Karpas-422 (cell line): Measurements from ENCODE around the gene MACROD2. TPM values are rescaled to one million over a fixed set of nuclear protein-coding genes. Genes with fewer than 3 reads are reported as not detected.
"Not testable (repeated sequence)": the region's sequence is repeated elsewhere in the genome, so short reads cannot be mapped to it uniquely, and the experiment has no call there.

Experiments used
- DNase-seq: peaks from one replicate; pipeline ENCODE4 v3.0.0-alpha.2; 2015
- H2AFZ ChIP-seq: fragments of 200-600 bp; sonication (generic); 2 replicates; pipeline ENCODE4 v1.6.1; 2014; ENCODE audit warnings: antibody characterized with exemption, low read length, mixed read lengths
- H3K27ac ChIP-seq: fragments of 200-600 bp; sonication (generic); 2 replicates; pipeline ENCODE4 v1.5.1; 2014; ENCODE audit warnings: mild to moderate bottlenecking, low read length, moderate library complexity
- H3K27me3 ChIP-seq: fragments of 200-600 bp; sonication (generic); 2 replicates; pipeline ENCODE4 v1.6.1; 2014; ENCODE audit warnings: low read length, mixed read lengths
- H3K36me3 ChIP-seq: fragments of 200-600 bp; sonication (generic); 2 replicates; pipeline ENCODE4 v1.6.1; 2014; ENCODE audit warnings: low read length, mixed read lengths; ENCODE audit not compliant: insufficient read depth
- H3K4me1 ChIP-seq: fragments of 200-600 bp; sonication (generic); 2 replicates; pipeline ENCODE4 v1.6.1; 2014; ENCODE audit warnings: mild to moderate bottlenecking, low read length, mixed read lengths
- H3K4me2 ChIP-seq: fragments of 200-600 bp; sonication (generic); 2 replicates; pipeline ENCODE4 v1.6.1; 2014; ENCODE audit warnings: low read length, low read depth, mild to moderate bottlenecking; ENCODE audit not compliant: poor library complexity, severe bottlenecking
- H3K4me3 ChIP-seq: fragments of 200-600 bp; sonication (generic); 2 replicates; pipeline ENCODE4 v1.5.1; 2014; ENCODE audit warnings: mild to moderate bottlenecking, antibody characterized with exemption, low read length, mixed read lengths
- H3K79me2 ChIP-seq: fragments of 200-600 bp; sonication (generic); 2 replicates; pipeline ENCODE4 v1.6.1; 2014; ENCODE audit warnings: mild to moderate bottlenecking, low read length, mixed read lengths
- H3K9ac ChIP-seq: fragments of 200-600 bp; sonication (generic); 2 replicates; pipeline ENCODE4 v1.6.0; 2014; ENCODE audit warnings: low read length
- H3K9me2 ChIP-seq: fragments of 200-600 bp; sonication (generic), shearing (Covaris generic); replicated peaks from 2 replicates; pipeline ENCODE4 v1.6.0; 2014; ENCODE audit warnings: mild to moderate bottlenecking, low read length, moderate library complexity; ENCODE audit not compliant: insufficient read depth
- H3K9me3 ChIP-seq: fragments of 300-700, 200-600 bp; sonication (generic); 2 replicates; pipeline ENCODE4 v1.6.1; 2014; ENCODE audit warnings: low read length, mixed read lengths
- H4K20me1 ChIP-seq: fragments of 200-600 bp; sonication (generic); 2 replicates; pipeline ENCODE4 v1.6.1; 2014; ENCODE audit warnings: mild to moderate bottlenecking, antibody characterized with exemption, low read length, low read depth; ENCODE audit not compliant: insufficient read depth
- total RNA-seq: library from RNA; depleted of rRNA; stranded (reverse); fragments of >200 nt; shearing (Covaris generic); gene quantifications from 2 replicates; pipeline ENCODE4 v1.2.3, GENCODE V29; 2014; ENCODE audit warnings: low replicate concordance

Gene MACROD2
- total RNA-seq, 1 experiment from 2014 or later = 0.15 TPM

DNA sequence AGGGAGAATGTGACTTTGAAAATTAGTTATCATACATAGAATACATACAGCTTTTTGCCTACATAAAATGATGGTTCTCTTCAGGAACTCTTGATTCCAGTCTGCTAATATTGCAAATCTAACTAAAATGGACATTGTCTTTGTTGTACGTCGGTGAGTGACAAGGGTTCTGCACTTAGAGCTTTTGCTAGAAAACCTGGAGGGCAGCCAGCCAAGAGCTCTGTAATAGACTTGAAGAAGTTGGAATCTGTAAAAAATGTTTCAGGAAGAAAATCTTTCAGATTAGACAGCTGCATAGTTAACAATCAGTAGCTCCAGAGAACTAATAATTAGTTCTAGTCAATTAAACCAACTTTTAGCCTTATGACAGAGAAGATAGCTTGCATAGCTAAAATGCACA lies 203.8 kb downstream of the MACROD2 start:
- H3K4me1 ChIP-seq = no peaks in the 10 kb centered on the region
- H3K4me3 ChIP-seq = no peak overlapping the region
- no peak overlapping the region for H3K9ac ChIP-seq
- no peaks in the 10 kb centered on the region for H3K79me2 ChIP-seq
- no peaks in the 10 kb centered on the region for H3K36me3 ChIP-seq
- no peak for DNase-seq
- no peaks in the 10 kb centered on the region for H4K20me1 ChIP-seq
- H2AFZ ChIP-seq = no peak overlapping the region
- no peaks in the 10 kb centered on the region for H3K27me3 ChIP-seq
- H3K9me2 ChIP-seq = no peaks in the 10 kb centered on the region
- no peak overlapping the region for H3K27ac ChIP-seq
- no peaks in the 10 kb centered on the region for H3K9me3 ChIP-seq
- no peak overlapping the region for H3K4me2 ChIP-seq

DNA sequence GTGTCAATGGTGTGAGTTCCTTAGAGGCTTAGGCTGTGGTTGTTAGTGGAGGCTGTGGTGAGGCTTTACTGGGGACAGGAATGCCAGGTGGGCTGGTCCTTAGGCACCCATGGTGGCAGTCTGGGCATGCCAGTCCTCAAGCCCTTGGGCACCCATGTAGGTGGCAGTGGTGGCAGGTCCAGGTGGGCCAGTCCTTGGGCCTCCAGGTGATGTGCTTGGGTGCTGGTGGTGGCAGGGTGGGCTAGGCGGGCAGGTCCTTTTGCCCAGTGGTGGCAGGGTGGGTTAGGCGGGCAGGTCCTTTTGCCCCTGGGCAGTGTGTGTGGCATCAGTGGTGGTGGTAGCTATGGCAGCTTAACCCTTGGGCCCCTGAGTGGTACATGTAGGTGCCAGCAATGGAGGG lies 208.3 kb downstream of the MACROD2 start:
- Histone ChIP-seq H3K27ac (no peak overlapping the region), H3K4me2 (no peak overlapping the region)

GRCh38 chr20:14207591-14207990 lies 212.3 kb downstream of the MACROD2 start:
- DNase-seq = no peak
- H3K27ac ChIP-seq = no peak overlapping the region
- no peaks in the 10 kb centered on the region for H3K27me3 ChIP-seq
- no peak overlapping the region for H2AFZ ChIP-seq
- H3K4me3 ChIP-seq = no peak overlapping the region
- H3K9me3 ChIP-seq = no peaks in the 10 kb centered on the region
- no peaks in the 10 kb centered on the region for H3K79me2 ChIP-seq
- no peaks in the 10 kb centered on the region for H3K9me2 ChIP-seq
- H4K20me1 ChIP-seq = no peaks in the 10 kb centered on the region
- no peaks in the 10 kb centered on the region for H3K4me1 ChIP-seq
- H3K36me3 ChIP-seq = no peaks in the 10 kb centered on the region
- H3K9ac ChIP-seq = no peak overlapping the region
- no peak overlapping the region for H3K4me2 ChIP-seq

More for the DNA sequence above, 208.3 kb downstream of the MACROD2 start:
- Histone ChIP-seq H3K79me2 (no peaks in the 10 kb centered on the region), H3K4me3 (no peak overlapping the region), H3K4me1 (no peaks in the 10 kb centered on the region), H3K9ac (no peak overlapping the region), H4K20me1 (no peaks in the 10 kb centered on the region), H3K36me3 (no peaks in the 10 kb centered on the region), H2AFZ (no peak overlapping the region), H3K9me2 (no peaks in the 10 kb centered on the region), H3K27me3 (no peaks in the 10 kb centered on the region), H3K9me3 (no peaks in the 10 kb centered on the region)
- no peak for DNase-seq

GRCh38 chr20:14208956-14209355 lies 213.6 kb downstream of the MACROD2 start:
- Histone ChIP-seq H3K27me3 (no peaks in the 10 kb centered on the region), H3K4me2 (no peak overlapping the region), H2AFZ (no peak overlapping the region), H3K4me3 (no peak overlapping the region), H3K27ac (no peak overlapping the region), H3K79me2 (no peaks in the 10 kb centered on the region), H3K4me1 (no peaks in the 10 kb centered on the region), H4K20me1 (no peaks in the 10 kb centered on the region), H3K9ac (no peak overlapping the region), H3K9me2 (no peaks in the 10 kb centered on the region), H3K9me3 (no peaks in the 10 kb centered on the region), H3K36me3 (no peaks in the 10 kb centered on the region)
- no peak for DNase-seq

DNA sequence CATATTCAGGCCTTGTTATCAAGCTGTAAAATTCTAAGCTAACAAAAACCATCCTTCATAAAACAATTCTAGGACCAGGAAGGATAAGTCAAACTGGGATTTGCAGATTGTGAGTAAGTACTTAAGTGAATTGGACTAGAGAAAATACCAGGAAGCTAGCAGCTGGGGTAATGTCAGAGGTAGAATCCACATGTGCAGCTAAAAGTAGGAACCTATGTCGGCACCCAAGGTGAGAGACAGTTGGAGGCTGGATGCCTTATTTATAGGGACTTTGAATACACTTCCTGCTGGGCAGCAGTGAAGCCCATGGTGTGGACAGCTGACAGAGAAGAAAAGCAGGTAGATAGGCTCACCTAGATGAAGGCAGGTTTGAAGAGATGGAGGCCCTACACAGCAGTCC lies 214.8 kb downstream of the MACROD2 start:
- no peak overlapping the region for H2AFZ ChIP-seq
- H4K20me1 ChIP-seq = no peaks in the 10 kb centered on the region
- no peaks in the 10 kb centered on the region for H3K9me3 ChIP-seq
- DNase-seq = no peak
- no peak overlapping the region for H3K9ac ChIP-seq
- H3K36me3 ChIP-seq = no peaks in the 10 kb centered on the region
- H3K27me3 ChIP-seq = no peaks in the 10 kb centered on the region
- no peak overlapping the region for H3K4me3 ChIP-seq
- H3K79me2 ChIP-seq = no peaks in the 10 kb centered on the region
- no peak overlapping the region for H3K27ac ChIP-seq
- no peak overlapping the region for H3K4me2 ChIP-seq
- H3K4me1 ChIP-seq = no peaks in the 10 kb centered on the region
- no peaks in the 10 kb centered on the region for H3K9me2 ChIP-seq

- no peaks in the 10 kb centered on the region for H3K9me2 ChIP-seq
- H3K4me1 ChIP-seq = no peaks in the 10 kb centered on the region
- H3K27ac ChIP-seq = no peak overlapping the region
- H3K9me3 ChIP-seq = no peaks in the 10 kb centered on the region
- no peak overlapping the region for H3K4me2 ChIP-seq
- no peaks in the 10 kb centered on the region for H4K20me1 ChIP-seq
- no peak overlapping the region for H3K9ac ChIP-seq
- no peaks in the 10 kb centered on the region for H3K27me3 ChIP-seq
- H2AFZ ChIP-seq = no peak overlapping the region
- no peaks in the 10 kb centered on the region for H3K36me3 ChIP-seq
- no peak overlapping the region for H3K4me3 ChIP-seq
- no peak for DNase-seq
- H3K79me2 ChIP-seq = no peaks in the 10 kb centered on the region
These were observed 218.7 kb downstream of the MACROD2 start for GRCh38 chr20:14214046-14214445.

DNA sequence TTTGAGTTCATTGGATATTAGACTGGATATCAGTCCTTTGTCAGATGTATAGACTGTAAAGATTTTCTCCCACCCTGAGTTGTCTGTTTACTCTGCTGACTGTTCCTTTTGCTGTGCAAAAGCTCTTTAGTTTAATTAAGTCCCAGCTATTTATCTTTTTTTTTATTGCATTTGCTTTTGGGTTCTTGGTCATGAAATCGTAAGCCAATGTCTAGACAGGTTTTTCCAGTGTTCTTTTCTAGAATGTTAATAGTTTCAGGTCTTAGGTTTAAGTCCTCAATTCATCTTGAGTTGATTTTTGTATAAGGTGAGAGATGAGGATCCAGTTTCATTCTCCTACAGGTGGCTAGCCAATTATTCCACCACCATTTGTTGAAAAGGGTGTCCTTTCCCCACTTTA lies 220.6 kb downstream of the MACROD2 start:
- H3K9me2 ChIP-seq, H4K20me1 ChIP-seq: not testable (repeated sequence)

GRCh38 chr20:14219801-14220461 lies 224.6 kb downstream of the MACROD2 start:
- Histone ChIP-seq H3K4me3 (no peak overlapping the region), H3K79me2 (no peaks in the 10 kb centered on the region), H2AFZ (no peak overlapping the region), H3K9me3 (no peaks in the 10 kb centered on the region), H3K9me2 (no peaks in the 10 kb centered on the region), H3K36me3 (no peaks in the 10 kb centered on the region), H3K4me1 (no peaks in the 10 kb centered on the region), H4K20me1 (no peaks in the 10 kb centered on the region), H3K9ac (no peak overlapping the region), H3K4me2 (no peak overlapping the region), H3K27ac (no peak overlapping the region), H3K27me3 (no peaks in the 10 kb centered on the region)
- no peak for DNase-seq

More for the DNA sequence above, 220.6 kb downstream of the MACROD2 start:
- H3K27me3 ChIP-seq, H3K4me1 ChIP-seq, DNase-seq, H3K9me3 ChIP-seq, H2AFZ ChIP-seq, H3K27ac ChIP-seq, H3K4me2 ChIP-seq, H3K9ac ChIP-seq, H3K36me3 ChIP-seq, H3K4me3 ChIP-seq, H3K79me2 ChIP-seq: not testable (repeated sequence)
